GM19238 (cell line): Measurements from ENCODE around the gene COL23A1.

Source experiments
- DNase-seq: peaks from one replicate; pipeline ENCODE4 v3.0.0; 2011; ENCODE audit warnings: low spot score; ENCODE audit not compliant: insufficient read length

COL23A1 gene

DNA sequence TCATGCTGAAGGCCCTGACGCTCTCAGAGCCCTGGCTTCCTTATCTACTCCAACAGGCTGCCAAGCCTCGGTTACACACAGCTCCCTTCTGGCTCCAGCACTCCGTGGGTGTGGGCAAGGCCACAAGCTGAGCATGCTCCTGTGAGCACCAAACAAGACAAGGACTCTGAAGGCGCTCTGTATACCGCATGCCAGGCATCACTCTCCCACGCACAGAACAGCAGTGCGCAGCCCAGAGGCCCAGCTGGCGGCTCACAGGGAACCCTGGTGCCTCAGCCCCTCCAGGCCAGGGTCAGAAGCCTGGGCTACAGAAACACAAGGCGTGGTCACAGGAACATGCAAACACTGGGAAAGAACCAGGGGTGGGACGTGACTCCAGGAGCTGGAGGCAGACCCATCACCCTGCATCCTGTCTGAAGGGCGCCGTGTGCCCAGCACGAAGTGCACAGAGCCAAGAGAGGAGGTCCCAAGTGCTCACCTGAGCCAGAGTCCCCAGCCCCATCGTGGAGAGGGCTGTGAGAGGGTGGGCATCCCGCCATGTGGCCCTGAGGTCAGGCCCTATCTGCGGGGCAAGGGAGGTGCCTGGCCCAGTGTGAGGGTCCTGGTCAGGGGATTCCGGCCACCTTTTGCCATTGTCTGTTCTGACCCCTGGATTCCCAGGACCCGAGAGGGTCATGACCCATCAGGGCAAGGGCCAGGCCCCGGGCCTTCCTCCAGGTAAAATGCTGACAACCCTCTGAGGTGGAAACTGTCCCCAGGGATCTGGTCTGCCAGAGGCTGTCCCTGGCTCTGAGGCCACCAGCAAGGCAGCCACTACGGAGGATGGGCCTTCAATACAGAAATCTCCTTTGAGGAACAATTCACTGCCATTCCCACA, 54.7 kb downstream of the COL23A1 start:
- DNase-seq: no peak

DNA sequence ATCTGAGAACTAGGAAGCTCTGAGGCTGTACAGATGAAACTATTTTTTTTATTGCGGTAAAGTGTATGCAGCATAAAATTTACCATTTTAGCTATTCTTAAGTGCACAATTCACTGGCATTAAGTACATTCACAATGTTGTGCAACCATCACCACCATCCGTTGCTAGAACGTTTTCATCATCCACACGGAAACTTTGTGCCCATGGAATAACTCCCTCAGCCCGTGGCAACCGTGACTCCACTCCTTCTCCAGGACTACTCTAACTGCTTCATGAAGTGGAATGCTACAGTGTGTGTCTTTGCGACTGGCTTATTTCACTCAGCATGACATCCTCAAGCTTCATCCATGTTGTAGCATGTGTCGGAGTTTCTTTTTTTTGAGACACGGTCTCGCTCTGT, 57.1 kb downstream of the COL23A1 start:
- no peak for DNase-seq

DNA sequence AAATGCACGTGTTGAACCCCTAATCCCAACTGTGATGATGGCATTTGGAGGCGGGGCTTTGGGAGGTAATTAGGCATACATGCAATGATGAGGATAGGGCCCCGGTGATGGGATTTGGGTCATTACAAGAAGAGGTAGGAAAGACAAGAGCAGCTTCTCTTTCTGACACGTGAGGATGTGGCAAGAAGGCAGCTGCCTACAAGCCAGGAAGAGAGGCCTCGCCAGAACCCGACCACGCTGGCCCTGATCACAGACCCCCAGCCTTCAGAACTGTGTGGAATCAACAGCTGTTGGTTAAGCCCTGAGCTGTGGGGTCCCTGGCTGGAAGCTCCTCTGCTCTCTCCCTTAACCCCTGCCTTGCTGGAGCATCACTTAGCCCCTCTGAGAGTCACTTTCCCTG, 57.5 kb downstream of the COL23A1 start:
- no peak for DNase-seq

DNA sequence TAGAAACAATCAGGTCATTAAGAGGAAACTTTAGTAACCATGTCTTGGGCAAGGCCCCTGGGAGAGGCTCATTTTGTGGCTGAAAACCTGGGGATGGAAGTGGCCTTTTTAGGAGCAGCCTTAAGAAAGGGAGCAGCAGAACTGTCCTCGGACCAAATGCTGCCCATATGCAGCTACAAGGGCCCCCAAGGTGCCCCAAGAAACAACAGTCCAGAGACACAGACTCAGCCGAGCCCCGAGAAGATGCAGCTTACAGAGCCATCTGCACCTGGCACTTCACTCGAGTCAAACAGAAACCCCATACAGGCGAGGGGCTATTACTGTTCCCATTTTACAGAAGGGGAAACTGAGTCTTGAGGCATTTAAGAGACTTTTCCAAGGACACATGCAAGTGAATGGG, 58.0 kb downstream of the COL23A1 start:
- no peak for DNase-seq

DNA sequence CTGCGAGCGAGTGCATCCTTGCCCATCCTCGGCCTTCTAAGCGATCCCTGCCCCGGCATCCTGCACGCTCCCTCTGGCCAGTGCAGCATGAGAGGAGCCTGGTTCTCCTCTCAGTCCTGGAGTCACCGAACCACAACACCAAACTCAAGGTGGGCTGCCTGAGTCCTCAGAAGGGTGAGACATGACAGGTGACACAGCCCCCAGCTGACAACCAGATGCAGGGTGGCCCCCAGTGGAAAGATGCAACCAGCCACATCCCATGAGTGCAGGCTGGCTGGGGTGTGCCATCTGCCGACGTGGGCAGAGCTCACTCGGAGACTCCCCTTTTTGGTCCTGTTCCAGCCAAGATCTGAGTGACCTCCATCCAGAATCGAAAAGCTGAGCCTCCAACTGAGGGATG, 58.4 kb downstream of the COL23A1 start:
- no peak for DNase-seq

DNA sequence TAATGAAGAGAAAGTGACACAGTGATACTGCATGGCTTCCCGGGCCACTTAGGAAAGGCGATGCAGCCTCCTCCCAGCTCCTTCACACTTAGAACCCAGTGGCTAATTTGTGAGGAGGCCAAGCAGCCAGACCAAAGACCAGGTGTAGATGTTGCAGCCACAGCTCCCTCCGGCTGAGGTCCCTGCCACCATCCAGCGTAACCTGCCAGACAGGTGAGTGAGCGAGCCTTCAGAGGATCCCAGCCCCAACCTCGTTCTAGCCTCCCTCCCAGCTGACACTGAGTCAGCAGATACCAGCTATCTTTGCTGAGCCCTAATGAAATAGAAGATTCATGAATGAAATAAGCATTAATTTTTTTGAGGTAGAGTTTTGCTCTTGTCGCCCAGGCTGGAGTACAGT, 59.7 kb downstream of the COL23A1 start:
- no peak for DNase-seq

DNA sequence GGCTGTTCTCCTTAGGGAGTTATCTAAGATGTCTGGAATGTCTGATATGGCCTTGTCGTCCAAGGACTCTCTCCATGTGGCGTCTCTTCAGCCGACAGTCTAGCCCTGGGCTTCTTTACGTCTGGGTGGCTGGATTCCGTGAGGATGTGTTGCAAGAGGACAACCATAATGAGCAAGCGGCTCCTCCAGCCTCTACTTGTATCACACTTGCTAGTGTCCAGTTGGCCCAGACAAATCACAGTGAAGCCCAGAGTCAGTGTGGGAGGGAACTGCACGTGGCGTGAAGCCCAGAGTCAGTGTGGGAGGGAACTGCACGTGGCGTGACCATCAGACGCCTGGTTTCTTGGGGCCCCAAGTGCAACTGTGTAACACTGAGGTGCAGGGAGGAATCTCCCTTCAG, 61.1 kb downstream of the COL23A1 start:
- no peak for DNase-seq

DNA sequence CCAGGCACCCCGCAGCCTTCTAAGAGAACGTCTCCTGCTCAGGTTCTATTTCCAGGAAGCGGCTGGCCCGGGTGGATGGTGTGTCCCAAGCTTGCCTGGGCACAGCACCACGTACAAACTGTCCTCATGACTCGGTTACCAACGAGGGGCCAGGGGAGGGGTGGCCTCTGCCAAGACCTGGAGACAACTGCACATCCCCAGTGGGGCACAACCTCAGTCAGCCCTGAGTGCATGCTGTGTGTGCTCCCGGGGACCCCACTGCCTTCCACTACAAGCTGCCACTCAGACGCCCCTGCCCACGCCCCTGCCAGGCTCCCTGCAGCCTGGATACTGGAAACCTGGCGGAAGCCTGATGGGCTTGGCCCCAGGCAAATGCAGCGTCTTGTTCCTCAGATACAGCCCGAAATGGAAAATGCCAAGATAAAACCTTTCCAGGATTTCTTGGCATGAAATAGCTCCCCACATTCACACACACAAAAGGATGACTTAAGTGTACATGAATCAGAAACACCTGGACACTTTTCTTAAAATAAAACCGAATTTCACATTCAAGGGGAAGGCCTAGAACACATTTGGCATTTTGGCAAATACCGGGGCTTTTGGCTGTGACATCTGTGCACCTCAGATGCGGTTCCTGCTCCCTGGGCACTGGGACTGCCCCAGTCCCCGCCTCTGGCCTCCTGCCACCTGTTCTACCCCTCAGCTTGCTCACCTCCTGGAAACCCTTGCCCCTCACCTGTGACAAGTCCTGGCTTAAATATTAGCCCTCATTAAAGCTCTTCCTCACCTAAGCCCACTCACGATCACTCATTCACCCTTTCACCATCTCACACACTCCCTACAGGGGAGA, 62.5 kb downstream of the COL23A1 start:
- no peak for DNase-seq

DNA sequence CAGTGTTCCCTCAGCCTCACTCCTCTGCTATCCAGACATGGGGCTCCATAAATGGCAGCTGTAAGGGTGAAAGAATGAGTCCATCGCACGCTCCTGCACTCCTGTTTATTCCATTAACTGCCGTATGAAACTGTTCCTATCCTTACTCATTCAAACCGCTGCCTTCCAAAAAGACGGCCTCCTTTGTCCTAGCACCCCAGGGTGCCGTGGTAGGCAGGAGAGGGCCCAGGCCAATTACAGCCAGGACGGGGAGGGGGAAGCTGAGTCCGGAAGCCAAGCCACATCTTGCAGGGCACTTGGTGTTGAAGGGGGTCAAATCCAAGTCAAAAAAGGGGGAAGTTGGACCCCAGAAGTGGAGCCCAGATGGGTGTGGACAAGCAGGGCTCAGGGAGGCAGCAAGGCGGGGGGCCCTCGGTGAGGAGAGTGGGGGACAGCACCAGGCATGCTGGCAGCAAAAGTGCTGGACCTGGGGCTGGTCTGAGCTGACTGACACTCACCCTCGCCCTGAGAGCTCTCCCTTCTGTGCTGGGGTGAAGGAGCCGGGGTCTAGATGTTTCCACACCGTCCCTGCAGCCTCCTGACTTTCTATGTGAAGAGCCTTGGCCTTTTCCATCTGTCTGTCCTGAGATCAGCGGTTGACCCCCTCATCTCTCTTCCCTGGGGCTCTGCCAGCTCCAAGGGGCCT, 63.3 kb downstream of the COL23A1 start:
- DNase-seq: no peak

DNA sequence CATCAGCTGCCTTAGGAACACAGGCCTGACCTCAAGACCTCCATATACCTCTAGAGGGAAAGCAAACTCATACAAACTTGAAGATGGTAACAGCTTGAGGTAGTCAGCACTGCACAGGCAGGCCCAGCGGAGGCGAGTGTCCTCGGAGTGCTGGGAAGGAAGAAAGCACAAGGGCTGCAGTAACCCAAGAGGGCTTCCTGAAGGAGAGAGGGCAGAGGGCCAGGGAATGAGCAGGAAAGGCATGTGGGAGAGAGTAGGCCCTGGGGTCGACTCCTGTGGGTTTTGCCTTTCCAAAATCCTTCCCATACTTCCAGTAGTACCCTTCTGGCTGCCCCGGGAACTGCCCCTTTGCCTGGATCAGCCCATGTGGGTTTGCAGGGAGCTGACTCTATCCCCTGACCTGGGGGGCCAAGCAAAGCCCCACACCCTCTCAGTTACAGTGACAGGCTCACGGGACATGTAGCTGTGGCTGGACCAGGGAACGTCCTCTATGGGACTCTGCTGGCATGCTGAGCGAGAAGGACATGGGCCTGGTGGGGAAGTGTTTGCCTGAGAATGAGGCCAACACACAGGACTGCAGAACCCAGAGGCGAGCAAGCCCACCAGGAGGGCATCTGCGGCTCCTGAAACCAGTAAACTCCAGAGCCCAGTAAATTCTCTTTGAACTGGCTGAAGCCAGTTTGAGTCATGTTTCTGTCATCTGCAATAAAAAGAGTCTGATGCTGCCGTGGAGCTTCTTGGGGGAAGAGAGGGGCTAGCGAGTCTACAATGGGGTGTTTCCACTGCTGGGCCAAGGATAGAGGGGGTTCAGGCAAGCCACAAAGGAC, 64.1 kb downstream of the COL23A1 start:
- DNase-seq: no peak

DNA sequence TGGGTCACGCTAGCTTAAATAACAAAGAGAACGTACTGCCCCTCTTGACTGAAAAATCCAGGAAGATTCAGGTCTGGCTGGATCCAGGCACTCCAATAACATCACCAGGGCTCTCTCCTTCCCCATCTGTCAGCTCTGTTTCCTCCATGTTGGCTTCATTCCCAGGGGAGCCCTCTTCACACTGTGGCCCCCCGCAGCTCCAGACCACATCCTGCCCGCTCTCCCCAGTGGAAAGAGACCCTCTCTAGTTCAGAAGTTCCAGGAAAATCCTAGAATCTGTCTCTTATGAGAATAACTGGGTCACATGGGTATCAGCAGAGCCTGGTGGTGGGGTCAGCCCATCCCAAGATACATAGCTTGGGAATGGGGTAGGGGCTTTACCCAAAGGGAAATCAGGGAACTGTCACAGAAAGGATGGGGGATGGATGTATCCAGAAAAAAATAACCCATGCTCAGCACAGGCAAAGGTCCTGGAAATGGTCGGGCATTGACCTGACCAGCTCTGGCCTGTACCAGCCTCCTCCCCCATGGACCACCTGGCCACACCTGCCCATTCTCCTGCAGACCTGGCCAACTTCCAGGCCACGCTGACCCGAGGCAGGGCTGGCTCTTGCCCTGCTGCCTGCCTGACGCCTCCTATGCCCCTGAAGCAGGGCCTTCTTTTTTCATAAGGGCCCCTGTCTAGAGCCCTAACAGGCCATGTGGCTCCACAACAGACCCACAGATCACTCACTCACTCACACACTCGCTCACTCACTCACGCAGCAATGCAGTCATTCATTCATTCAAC, 65.9 kb downstream of the COL23A1 start:
- DNase-seq: no peak

DNA sequence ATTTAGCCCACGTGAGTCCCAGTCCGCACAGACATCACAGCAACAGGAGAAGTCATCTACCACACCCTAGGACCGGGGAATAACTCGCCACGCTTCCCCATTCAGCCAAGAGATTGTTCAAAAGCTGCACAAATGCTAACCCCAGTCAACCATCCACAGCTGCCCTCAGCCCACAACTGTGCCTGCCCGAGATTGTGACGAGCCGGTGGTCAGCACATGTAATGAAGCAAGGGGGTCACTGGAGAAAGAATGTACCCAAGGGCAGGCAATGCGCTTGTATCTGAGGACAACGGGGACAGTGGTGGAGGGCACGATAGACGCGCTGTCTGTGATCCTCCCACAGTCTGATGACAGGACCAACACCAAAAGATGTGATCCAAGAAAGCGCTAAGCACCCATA, 67.8 kb downstream of the COL23A1 start:
- DNase-seq: no peak

DNA sequence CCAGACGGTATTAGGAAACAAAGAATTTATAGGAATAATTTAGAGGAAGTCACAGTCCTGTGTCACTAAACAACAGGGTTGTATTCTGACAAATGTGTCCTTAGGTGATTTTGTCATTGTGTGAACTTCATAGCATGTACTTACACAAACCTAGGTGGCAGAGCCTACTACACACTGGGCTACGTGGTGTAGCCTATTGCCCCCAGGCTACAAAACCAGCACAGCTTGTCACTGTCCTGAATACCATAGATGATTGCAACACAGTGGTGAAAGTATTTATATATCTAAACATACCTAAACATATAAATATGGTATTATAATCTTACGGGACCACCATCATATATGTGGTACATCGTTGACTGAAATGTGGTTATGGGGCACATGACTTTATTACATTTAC, 69.3 kb downstream of the COL23A1 start:
- no peak for DNase-seq

DNA sequence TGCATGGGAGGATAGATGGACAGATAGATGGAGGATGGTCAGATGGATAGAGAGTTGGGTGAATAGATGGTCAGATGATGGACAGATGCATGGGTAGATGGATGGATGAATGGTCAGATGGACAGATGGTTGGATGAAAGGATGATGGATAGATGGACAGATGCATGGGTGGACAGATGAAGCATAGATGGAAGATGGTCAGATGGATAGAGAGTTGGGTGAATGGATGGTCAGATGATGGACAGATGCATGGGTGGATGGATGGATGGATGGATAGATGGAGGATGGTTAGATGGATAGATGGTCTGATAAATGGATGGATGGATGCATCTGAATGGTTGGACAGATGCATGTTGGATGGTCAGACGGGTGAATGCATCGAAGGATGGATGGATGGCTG, 70.4 kb downstream of the COL23A1 start:
- DNase-seq: no peak

DNA sequence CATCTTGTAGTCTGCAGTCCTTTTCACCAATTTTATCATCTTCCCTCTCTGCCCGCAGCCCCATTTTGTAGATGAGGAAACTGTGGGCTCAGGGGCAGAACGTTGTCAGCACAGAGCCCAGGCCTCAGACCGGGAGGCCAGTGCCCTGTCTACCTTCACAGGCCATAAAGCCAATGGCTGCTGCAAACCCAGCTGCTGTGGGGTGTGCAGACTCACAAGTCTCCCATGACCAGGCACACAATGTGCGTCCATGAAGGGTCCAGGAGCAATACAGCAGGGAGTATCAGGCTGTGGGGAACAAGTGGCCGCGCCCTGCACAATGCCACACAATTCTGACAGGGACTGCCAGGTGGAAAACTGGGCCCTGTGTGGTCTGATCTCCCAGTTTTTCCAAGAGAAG, 71.0 kb downstream of the COL23A1 start:
- DNase-seq: no peak

DNA sequence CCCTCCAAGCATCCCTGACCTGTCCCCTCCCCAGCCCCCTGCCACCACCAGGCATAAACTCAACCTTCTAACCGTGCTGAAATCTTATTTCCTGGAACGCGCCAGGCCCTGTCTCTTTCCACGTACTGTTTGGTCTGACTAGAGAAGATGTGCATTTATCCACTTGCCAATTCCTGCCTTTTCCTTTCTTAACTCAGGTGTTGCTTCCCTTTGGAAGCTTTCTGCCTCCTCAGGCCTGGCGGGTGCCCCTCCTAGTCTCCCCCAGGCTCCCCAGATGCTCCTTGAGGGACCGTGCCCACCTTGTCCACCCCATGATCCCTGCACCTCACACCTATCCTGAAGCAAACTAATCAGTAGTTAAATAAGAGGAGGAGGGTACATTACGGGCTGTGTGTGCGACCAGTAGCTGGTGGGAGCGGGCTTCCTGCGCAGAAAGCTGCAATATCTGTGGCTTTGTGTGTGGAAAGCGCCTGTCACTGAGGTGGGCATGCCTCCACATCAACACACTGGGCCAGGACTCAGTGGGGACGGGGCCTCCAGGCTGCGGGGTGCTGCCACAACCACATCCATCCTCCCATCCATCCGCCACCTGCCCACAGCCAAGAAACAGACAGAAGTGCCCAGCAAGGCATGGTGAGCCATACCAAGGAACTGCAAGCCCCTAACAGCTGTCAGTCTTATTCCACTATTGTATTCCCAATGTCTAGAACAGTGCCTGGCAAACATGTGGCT, 73.5 kb downstream of the COL23A1 start:
- no peak for DNase-seq

DNA sequence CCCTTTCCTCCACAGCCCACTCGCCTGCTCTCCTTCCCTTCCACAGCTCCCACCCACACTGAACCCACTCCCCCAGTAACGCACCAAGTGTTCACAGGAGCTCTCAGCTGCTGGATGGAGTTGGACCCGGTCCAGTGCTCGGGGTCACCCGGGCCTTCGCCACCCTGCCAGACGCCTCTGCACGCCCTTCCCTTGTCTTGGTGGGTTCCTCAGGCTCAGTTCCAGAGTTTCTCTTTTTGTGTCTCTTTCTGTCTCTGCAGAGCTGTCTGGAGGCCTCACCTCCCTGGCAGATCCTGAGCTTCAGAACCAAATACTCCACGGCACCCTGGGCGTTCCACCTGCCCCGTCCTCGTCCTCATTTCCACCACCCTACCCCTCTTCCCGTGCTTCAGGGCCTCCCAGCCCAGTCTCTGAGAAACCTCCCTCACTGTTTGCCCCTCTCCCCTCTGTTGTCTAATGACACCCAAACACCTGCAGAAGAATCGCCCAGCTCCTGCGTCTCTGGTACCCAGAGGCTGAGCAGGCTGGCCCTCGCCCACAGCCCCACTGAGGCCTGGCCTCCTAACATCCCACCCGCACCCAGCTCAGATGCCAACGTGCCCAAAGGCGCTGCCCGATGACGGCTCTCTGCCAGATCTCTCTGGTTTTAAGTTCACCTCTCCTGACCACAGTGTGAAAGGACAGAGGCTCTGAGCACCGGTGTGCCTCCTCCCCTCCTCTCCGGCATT, 74.3 kb downstream of the COL23A1 start:
- DNase-seq: no peak

DNA sequence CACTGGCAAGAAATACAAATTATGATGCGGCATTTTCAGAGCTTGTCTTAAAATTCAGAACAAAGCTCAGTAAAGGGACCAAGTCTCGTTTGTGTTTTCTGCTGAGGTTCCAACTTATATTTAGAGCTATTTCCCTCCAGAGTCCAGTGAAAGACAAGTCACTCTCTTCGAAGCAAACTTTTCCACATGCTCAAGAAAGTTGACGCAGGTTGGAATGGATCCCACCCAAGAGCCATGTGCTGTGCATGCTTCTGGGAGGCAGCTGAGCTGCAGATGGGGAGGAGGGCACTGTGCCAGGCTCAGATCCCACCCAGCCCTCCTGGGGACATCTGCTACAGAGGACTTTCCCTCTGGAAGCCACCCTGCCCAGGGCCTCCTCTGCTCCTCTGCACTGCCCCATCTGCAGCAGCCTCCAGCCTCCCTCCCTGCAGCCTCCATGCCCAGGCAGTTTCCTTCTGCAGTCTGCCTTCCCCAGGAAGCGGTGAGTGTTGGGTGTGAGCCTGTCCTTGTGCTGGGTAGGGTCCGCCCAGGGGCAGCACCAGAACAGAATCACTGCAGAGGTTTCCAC, 75.3 kb downstream of the COL23A1 start:
- DNase-seq: no peak

DNA sequence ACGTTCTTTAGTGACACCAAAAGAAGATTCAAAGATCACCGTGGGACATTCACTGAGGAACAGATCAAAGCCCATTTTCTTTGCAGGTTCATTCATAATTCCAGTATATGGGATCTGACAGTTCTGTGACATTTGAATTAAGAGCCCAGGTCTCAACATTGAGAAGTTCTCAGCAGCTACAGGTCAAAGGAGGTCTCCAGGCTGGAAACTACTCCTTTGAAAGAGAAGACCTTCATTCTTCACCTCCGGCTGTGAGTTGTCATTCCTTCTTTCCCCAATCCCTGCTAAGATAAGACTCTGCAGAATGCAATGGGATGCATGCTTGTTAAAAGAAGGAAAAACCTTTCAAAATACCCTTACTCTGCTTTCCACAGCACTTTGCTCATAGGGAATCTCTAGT, 79.0 kb downstream of the COL23A1 start:
- DNase-seq: no peak
